OCI-LY1 (cell line): ENCODE data around the gene LIMCH1.

Experiments
- CTCF ChIP-seq: fragments of 200-600 bp; sonication (generic), shearing (Covaris generic); IDR thresholded peaks from 2 replicates; pipeline ENCODE4 v1.5.1; 2017; ENCODE audit warnings: mild to moderate bottlenecking, antibody characterized with exemption, low read length, moderate library complexity, mixed read lengths
- EZH2 ChIP-seq: fragments of 200-600 bp; sonication (generic), shearing (Covaris generic); IDR thresholded peaks from 2 replicates; pipeline ENCODE4 v1.8.0; 2017; ENCODE audit warnings: borderline replicate concordance, mixed run types, mild to moderate bottlenecking, antibody characterized with exemption, low read length, moderate library complexity, mixed read lengths

GRCh38 chr4:41644915-41645295 is 106.9 kb downstream of the LIMCH1 start:
- no peak for TF ChIP-seq CTCF
- no peak for TF ChIP-seq EZH2
